GM21717 (cell line): Measurements from ENCODE around the gene VPREB3.

Experiments used
- ATAC-seq: cut with Tn5 transposase; IDR thresholded peaks from one replicate; pipeline ENCODE4 v1.9.1; 2021; ENCODE audit warnings: mild to moderate bottlenecking, moderate library complexity; ENCODE audit not compliant: unreplicated experiment

The VPREB3 gene

GRCh38 chr22:23783265-23784150 lies 29.3 kb upstream of the VPREB3 start:
- no peak for ATAC-seq

- no peak for ATAC-seq
Observed at GRCh38 chr22:23782703-23783102, 28.5 kb upstream of the VPREB3 start.

- no peak for ATAC-seq
Observed at GRCh38 chr22:23782252-23782651, 28.0 kb upstream of the VPREB3 start.

- ATAC-seq: no peak
Observed at GRCh38 chr22:23781511-23782183, 27.4 kb upstream of the VPREB3 start.

GRCh38 chr22:23781065-23781464 lies 26.8 kb upstream of the VPREB3 start:
- ATAC-seq: no peak

GRCh38 chr22:23780146-23780748 lies 26.0 kb upstream of the VPREB3 start:
- no peak for ATAC-seq

- no peak for ATAC-seq
Observed at GRCh38 chr22:23779731-23780130, 25.5 kb upstream of the VPREB3 start.

- ATAC-seq: no peak
Observed at GRCh38 chr22:23779083-23779482, 24.9 kb upstream of the VPREB3 start.

GRCh38 chr22:23778577-23778900 lies 24.3 kb upstream of the VPREB3 start:
- no peak for ATAC-seq

- no peak for ATAC-seq
Observed at GRCh38 chr22:23777776-23778576, 23.8 kb upstream of the VPREB3 start.

- no peak for ATAC-seq
Observed at GRCh38 chr22:23775779-23776375, 21.7 kb upstream of the VPREB3 start.

- no peak for ATAC-seq
Observed at GRCh38 chr22:23774922-23775436, 20.8 kb upstream of the VPREB3 start.

GRCh38 chr22:23774114-23774921 lies 20.1 kb upstream of the VPREB3 start:
- ATAC-seq: no peak

- ATAC-seq: no peak
Observed at GRCh38 chr22:23773483-23774113, 19.4 kb upstream of the VPREB3 start.

- no peak for ATAC-seq
Observed at GRCh38 chr22:23772649-23773473, 18.6 kb upstream of the VPREB3 start, which contains the start of gene MMP11. Gene MMP11 (plus strand): TSS chr22:23772849. CDS start chr22:23772871, 22 bp downstream.

GRCh38 chr22:23772315-23772648 lies 18.1 kb upstream of the VPREB3 start:
- ATAC-seq: no peak

GRCh38 chr22:23769321-23769965 lies 15.2 kb upstream of the VPREB3 start:
- ATAC-seq: no peak
